HG02870 (cell line): ENCODE results near the gene SMARCB1.

ENCODE experiments used
- ATAC-seq: cut with Tn5 transposase; IDR thresholded peaks from one replicate; pipeline ENCODE4 v1.9.1; 2021; ENCODE audit warnings: mild to moderate bottlenecking, moderate library complexity; ENCODE audit not compliant: unreplicated experiment

The SMARCB1 gene

GRCh38 chr22:23874871-23875270 is 88.1 kb downstream of the SMARCB1 start:
- no peak for ATAC-seq

GRCh38 chr22:23875801-23876200 is 89.0 kb downstream of the SMARCB1 start:
- no peak for ATAC-seq

- ATAC-seq = no peak
These were observed 90.8 kb downstream of the SMARCB1 start for GRCh38 chr22:23877566-23877965.

- ATAC-seq = no peak
These were observed 91.5 kb downstream of the SMARCB1 start for GRCh38 chr22:23878219-23878618.

GRCh38 chr22:23882370-23882769 is 95.6 kb downstream of the SMARCB1 start:
- no peak for ATAC-seq

- ATAC-seq = no peak
These were observed 96.9 kb downstream of the SMARCB1 start for GRCh38 chr22:23883658-23884057.

GRCh38 chr22:23884140-23884539 is 97.4 kb downstream of the SMARCB1 start:
- no peak for ATAC-seq
